HG02678 (cell line): ENCODE results near the gene JAM3.
"Not testable (repeated sequence)": the region's sequence is repeated elsewhere in the genome, so short reads cannot be mapped to it uniquely, and the experiment has no call there.

Source experiments
- ATAC-seq: cut with Tn5 transposase; IDR thresholded peaks from one replicate; pipeline ENCODE4 v1.9.1; 2021; ENCODE audit warnings: mild to moderate bottlenecking, moderate library complexity; ENCODE audit not compliant: unreplicated experiment

Gene JAM3

GRCh38 chr11:134060316-134060715 is 8.6 kb upstream of the JAM3 start:
- no peak for ATAC-seq

- ATAC-seq: no peak
Observed at GRCh38 chr11:134062265-134063123, 6.4 kb upstream of the JAM3 start.

- no peak for ATAC-seq
Observed at GRCh38 chr11:134063124-134063495, 5.8 kb upstream of the JAM3 start.

GRCh38 chr11:134063991-134064747 is 4.7 kb upstream of the JAM3 start:
- no peak for ATAC-seq

- no peak for ATAC-seq
Observed at GRCh38 chr11:134065381-134065780, 3.5 kb upstream of the JAM3 start.

GRCh38 chr11:134066943-134067885 is 1.7 kb upstream of the JAM3 start:
- no peak for ATAC-seq

GRCh38 chr11:134069426-134070341 is 812 bp downstream of the JAM3 start:
- ATAC-seq: no peak

- ATAC-seq: no peak
Observed at GRCh38 chr11:134070342-134070845, 1.5 kb downstream of the JAM3 start.

GRCh38 chr11:134071306-134071705 is 2.4 kb downstream of the JAM3 start:
- no peak for ATAC-seq

GRCh38 chr11:134071766-134072402 is 3.0 kb downstream of the JAM3 start:
- ATAC-seq: no peak

GRCh38 chr11:134072844-134073243 is 4.0 kb downstream of the JAM3 start:
- ATAC-seq: no peak

- ATAC-seq: no peak
Observed at GRCh38 chr11:134074346-134074745, 5.5 kb downstream of the JAM3 start.

GRCh38 chr11:134074766-134075165 is 5.9 kb downstream of the JAM3 start:
- ATAC-seq: no peak

GRCh38 chr11:134079317-134079716 is 10.4 kb downstream of the JAM3 start:
- ATAC-seq: no peak

GRCh38 chr11:134081258-134081657 is 12.4 kb downstream of the JAM3 start:
- not testable (repeated sequence) for ATAC-seq

GRCh38 chr11:134082990-134083389 is 14.1 kb downstream of the JAM3 start:
- ATAC-seq: no peak

GRCh38 chr11:134086376-134086775 is 17.5 kb downstream of the JAM3 start:
- no peak for ATAC-seq

GRCh38 chr11:134092006-134092405 is 23.1 kb downstream of the JAM3 start:
- not testable (repeated sequence) for ATAC-seq

- ATAC-seq: no peak
Observed at GRCh38 chr11:134097166-134097565, 28.3 kb downstream of the JAM3 start.
